ENCODE measurements around the gene P2RX7. TPM values are rescaled to one million over a fixed set of nuclear protein-coding genes. Genes with fewer than 3 reads are reported as not detected.
"Not testable (repeated sequence)": the region's sequence is repeated elsewhere in the genome, so short reads cannot be mapped to it uniquely, and the experiment has no call there.

Gene P2RX7
- total RNA-seq, 4 donors from 2014 or later: 1.6 to 2.7 (median 2.2) TPM

DNA sequence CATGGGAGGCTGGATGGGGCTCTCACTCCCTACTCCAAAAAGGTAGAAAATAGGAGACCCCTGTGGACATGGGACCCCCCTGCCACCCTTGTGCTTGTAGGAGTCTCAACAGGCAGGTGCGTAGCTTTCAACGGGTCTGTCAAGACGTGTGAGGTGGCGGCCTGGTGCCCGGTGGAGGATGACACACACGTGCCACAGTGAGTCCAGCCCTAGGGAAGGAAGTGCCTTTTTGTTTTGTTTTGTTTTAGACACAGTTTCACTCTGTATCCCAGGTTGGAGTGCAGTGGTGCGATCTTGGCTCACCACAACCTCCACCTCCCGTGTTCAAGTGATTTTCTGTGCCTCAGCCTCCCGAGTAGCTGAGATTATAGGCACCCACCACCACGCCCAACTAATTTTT, 90.2 kb downstream of the P2RX7 start:
- intact Hi-C loops (cut with DNase I): no loop called here
- Histone ChIP-seq H3K9me3 (no peaks in the 10 kb centered on the region), H3K4me1 (peaks cover 4 to 27% (median 7%) of the 10 kb centered on the region in 3 donors), H3K4me3 (no peak overlapping the region), H3K36me3 (peaks cover 0 to 35% (median 2%) of the 10 kb centered on the region in 3 donors), H3K27me3 (no peaks in the 10 kb centered on the region), H3K27ac (peak overlapping the region in 1 of 4 donors; percentile 26)
- no peak for TF ChIP-seq POLR2A (IDR thresholded peaks at IDR 0.05)
- WGBS, 2 donors: 77 to 86% methylated on average over 10 of the region's 10 CpGs
- DNase-seq: no peak

DNA sequence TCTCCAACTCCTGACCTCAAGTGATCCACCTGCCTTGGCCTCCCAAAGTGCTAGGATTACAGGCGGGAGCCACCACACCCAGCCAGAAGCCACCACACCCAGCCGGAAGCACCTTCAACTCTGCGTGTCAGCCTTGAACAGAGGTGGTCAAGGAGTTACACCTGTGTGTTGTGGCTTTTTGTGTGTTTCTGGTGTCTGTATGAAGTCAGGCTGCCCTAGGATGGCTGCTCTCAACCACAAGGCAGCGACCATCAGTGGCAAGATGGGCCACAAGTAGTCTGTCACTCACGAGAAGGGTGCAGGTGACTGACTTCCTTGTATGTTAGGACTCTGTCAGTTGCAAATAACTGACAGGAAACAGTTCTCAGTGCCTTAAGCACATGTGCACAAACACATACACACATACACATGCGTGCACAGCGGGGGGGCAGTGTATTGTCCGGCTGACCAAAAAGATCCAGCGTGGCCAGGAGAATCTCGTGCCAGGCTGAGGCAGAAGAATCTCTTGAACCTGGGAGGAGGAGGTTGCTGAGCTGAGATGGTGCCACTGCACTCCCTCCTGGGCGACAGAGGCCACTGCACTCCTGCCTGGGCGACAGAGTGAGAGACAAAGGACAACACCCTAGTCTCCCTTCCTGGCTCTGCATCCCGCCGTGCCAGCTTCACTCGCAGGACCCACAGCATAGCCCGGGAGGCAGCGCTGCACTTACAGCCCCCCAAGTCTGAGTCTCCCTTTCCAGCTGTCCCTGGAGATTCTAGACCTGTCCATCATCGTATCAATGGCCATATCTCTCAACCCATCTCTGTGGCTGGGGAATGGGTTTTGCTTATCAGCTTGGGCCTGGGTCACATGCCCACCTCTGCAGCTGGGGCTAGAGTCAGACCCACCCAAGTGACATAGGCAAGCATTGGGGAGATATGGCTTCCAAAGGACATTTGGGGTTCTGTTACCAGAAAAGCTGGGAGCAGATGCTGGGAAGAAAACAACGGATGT, 90.9 kb downstream of the P2RX7 start:
- TF ChIP-seq CTCF (IDR thresholded peaks at IDR 0.05) (peak in 4 of 6 experiments; percentile 10 to 51 (median 28)), POLR2A (IDR thresholded peaks at IDR 0.05) (no peak)
- peaks cover 7 to 33% (median 7%) of the 10 kb centered on the region in 3 donors for H3K4me1 ChIP-seq
- DNase-seq: no peak
- WGBS, 2 donors: 62 to 90% methylated on average over 7 to 14 of the region's 19 CpGs
- H3K36me3 ChIP-seq: peaks cover 0 to 29% (median under 1%) of the 10 kb centered on the region in 3 donors
- H3K27ac ChIP-seq: peak overlapping the region in 1 of 4 donors; percentile 26
- intact Hi-C loops (cut with DNase I): no loop called here
- no peaks in the 10 kb centered on the region for H3K9me3 ChIP-seq
- H3K27me3 ChIP-seq: no peaks in the 10 kb centered on the region
- H3K4me3 ChIP-seq: no peak overlapping the region

- peaks cover 0 to 39% (median 7%) of the 10 kb centered on the region in 3 donors for H3K36me3 ChIP-seq
- H3K27me3 ChIP-seq: no peaks in the 10 kb centered on the region
- DNase-seq: no peak
- no peak overlapping the region for H3K27ac ChIP-seq
- WGBS, 2 donors: 47 to 54% methylated on average over 8 of the region's 8 CpGs
- peaks cover 13 to 43% (median 16%) of the 10 kb centered on the region in 3 donors for H3K4me1 ChIP-seq
- intact Hi-C loops (cut with DNase I): no loop called here
- TF ChIP-seq POLR2A (IDR thresholded peaks at IDR 0.05) (no peak), CTCF (IDR thresholded peaks at IDR 0.05) (no peak)
- H3K4me3 ChIP-seq: no peak overlapping the region
- H3K9me3 ChIP-seq: no peaks in the 10 kb centered on the region
Measured at GRCh38 chr12:121224591-121224990, 91.9 kb downstream of the P2RX7 start.

DNA sequence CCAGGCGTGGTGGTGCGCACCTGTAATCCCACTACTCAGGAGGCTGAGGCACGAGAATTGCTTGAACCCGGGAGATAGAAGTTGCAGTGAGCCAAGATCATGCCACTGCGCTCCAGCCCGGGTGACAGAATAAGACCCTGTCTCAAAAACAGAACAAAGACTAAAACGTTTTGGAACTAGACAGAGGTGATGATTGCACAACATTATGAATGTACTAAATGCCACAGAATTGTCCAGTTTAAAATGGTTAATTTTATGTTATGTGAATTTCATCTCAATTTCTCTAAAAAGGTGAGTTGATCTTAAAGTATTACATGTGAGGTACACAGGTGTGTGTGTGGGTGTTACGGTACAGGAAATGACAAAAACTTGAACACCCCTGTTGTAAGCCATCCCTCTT, 93.7 kb downstream of the P2RX7 start:
- no peak for DNase-seq
- intact Hi-C loops (cut with DNase I): no loop called here
- 79 to 86% methylated on average over 8 of the region's 8 CpGs for WGBS, 2 donors
- H3K27ac ChIP-seq: peak overlapping the region in 1 of 4 donors; percentile 55
- peaks cover 0 to 39% (median 7%) of the 10 kb centered on the region in 3 donors for H3K36me3 ChIP-seq
- no peak overlapping the region for H3K4me3 ChIP-seq
- no peaks in the 10 kb centered on the region for H3K9me3 ChIP-seq
- TF ChIP-seq POLR2A (IDR thresholded peaks at IDR 0.05) (no peak), CTCF (IDR thresholded peaks at IDR 0.05) (no peak)
- H3K4me1 ChIP-seq: peaks cover 20 to 55% (median 22%) of the 10 kb centered on the region in 3 donors
- H3K27me3 ChIP-seq: no peaks in the 10 kb centered on the region

DNA sequence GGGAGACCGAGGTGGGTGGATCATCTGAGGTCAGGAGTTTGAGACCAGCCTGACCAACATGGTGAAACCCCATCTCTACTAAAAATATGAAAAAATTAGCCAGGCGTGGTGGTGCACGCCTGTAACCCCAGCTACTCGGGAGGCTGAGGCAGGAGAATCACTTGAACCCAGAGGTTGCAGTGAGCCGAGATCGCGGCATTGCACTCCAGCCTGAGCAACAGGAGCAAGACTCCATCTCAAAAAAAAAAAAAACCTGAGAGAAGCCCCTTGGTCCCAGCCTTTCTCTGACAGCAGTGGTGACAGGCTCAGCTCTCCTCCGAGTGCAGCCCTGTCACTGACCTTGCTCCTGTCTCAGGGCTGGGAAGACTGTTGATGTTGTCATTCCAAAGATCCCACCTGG, 94.2 kb downstream of the P2RX7 start:
- intact Hi-C loops (cut with DNase I); H3K9me3 ChIP-seq; DNase-seq; H3K4me3 ChIP-seq; H3K27me3 ChIP-seq: not testable (repeated sequence)
- 81 to 94% methylated on average over 8 of the region's 8 CpGs for WGBS, 2 donors
- Histone ChIP-seq H3K36me3 (peaks cover 0 to 34% (median 7%) of the 10 kb centered on the region in 3 donors), H3K4me1 (peaks cover 20 to 55% (median 22%) of the 10 kb centered on the region in 3 donors), H3K27ac (peak overlapping the region in 3 of 4 donors; percentile 14 to 55 (median 43))

DNA sequence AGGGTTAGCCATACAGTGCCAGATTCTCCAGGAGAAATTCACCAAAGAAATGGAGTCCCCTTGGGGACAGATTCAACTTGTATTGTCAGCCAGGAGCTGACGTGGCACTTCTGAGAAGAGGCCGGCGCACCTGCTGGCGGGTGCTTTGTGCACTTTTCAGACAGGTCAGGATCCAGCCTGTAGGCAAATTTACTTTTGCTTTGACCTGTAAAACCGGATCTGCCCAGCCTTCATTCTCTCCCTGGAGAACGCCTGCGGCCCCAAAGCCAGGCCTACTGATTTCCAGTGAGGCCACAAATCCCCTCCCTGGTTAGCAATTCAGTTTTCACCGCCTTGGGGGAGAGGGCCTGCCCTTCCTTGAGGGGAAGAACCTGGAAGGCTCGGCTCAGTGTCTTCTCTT, 94.6 kb downstream of the P2RX7 start:
- peaks cover 20 to 55% (median 22%) of the 10 kb centered on the region in 3 donors for H3K4me1 ChIP-seq
- intact Hi-C loops (cut with DNase I): no loop called here
- no peak for DNase-seq
- no peaks in the 10 kb centered on the region for H3K27me3 ChIP-seq
- H3K36me3 ChIP-seq: peaks cover 0 to 35% (median 7%) of the 10 kb centered on the region in 3 donors
- no peak overlapping the region for H3K4me3 ChIP-seq
- TF ChIP-seq CTCF (IDR thresholded peaks at IDR 0.05): peak in 1 of 6 experiments; percentile 28
- TF ChIP-seq POLR2A (IDR thresholded peaks at IDR 0.05): no peak
- no peaks in the 10 kb centered on the region for H3K9me3 ChIP-seq
- peak overlapping the region in 3 of 4 donors; percentile 14 to 55 (median 43) for H3K27ac ChIP-seq
- WGBS, 2 donors: 20 to 40% methylated on average over 2 to 4 of the region's 9 CpGs
